ENCODE measurements around the gene ZNF860.

Gene ZNF860

GRCh38 chr3:31968927-31969418 is 12.6 kb upstream of the ZNF860 start:
- TF ChIP-seq CTCF (IDR thresholded peaks at IDR 0.05; ENCODE audit: low read depth, low read length, missing control alignments): no peak
- H3K4me3 ChIP-seq (ENCODE audit: low read depth, low read length): no peak overlapping the region
- DNase-seq (ENCODE audit: low read depth): no peak

- no peak overlapping the region for H3K4me3 ChIP-seq (ENCODE audit: low read depth, low read length)
- DNase-seq (ENCODE audit: low read depth): no peak
- TF ChIP-seq CTCF (IDR thresholded peaks at IDR 0.05; ENCODE audit: low read depth, low read length, missing control alignments): no peak
These were observed 9.9 kb upstream of the ZNF860 start for GRCh38 chr3:31971607-31972006.

GRCh38 chr3:31973081-31973480 is 8.5 kb upstream of the ZNF860 start:
- TF ChIP-seq CTCF (IDR thresholded peaks at IDR 0.05; ENCODE audit: low read depth, low read length, missing control alignments): no peak
- H3K4me3 ChIP-seq (ENCODE audit: low read depth, low read length): no peak overlapping the region
- no peak for DNase-seq (ENCODE audit: low read depth)

- TF ChIP-seq CTCF (IDR thresholded peaks at IDR 0.05; ENCODE audit: low read depth, low read length, missing control alignments): no peak
- no peak for DNase-seq (ENCODE audit: low read depth)
- H3K4me3 ChIP-seq (ENCODE audit: low read depth, low read length): no peak overlapping the region
These were observed 7.7 kb upstream of the ZNF860 start for GRCh38 chr3:31973837-31974236.

- DNase-seq (ENCODE audit: low read depth): no peak
- H3K4me3 ChIP-seq (ENCODE audit: low read depth, low read length): no peak overlapping the region
- no peak for TF ChIP-seq CTCF (IDR thresholded peaks at IDR 0.05; ENCODE audit: low read depth, low read length, missing control alignments)
These were observed 7.1 kb upstream of the ZNF860 start for GRCh38 chr3:31974471-31974870.

GRCh38 chr3:31974964-31975363 is 6.6 kb upstream of the ZNF860 start:
- TF ChIP-seq CTCF (IDR thresholded peaks at IDR 0.05; ENCODE audit: low read depth, low read length, missing control alignments): no peak
- H3K4me3 ChIP-seq (ENCODE audit: low read depth, low read length): no peak overlapping the region
- no peak for DNase-seq (ENCODE audit: low read depth)

GRCh38 chr3:31976302-31976701 is 5.2 kb upstream of the ZNF860 start:
- TF ChIP-seq CTCF (IDR thresholded peaks at IDR 0.05; ENCODE audit: low read depth, low read length, missing control alignments): no peak
- DNase-seq (ENCODE audit: low read depth): no peak
- no peak overlapping the region for H3K4me3 ChIP-seq (ENCODE audit: low read depth, low read length)
